DOHH2 (cell line): ENCODE measurements around the gene NRF1.

Source experiments
- H3F3A ChIP-seq: fragments of 200-600 bp; sonication (generic), shearing (Covaris generic); 2 replicates; pipeline ENCODE4 v1.6.0; 2016; ENCODE audit warnings: antibody characterized with exemption, mild to moderate bottlenecking; ENCODE audit not compliant: control insufficient read depth, insufficient read depth
- H3K27ac ChIP-seq: fragments of 200-600 bp; sonication (generic); 2 replicates; pipeline ENCODE4 v1.5.1; 2014; ENCODE audit warnings: low read depth, mild to moderate bottlenecking, low read length, moderate library complexity
- H3K27me3 ChIP-seq: fragments of 200-600 bp; sonication (generic); 2 replicates; pipeline ENCODE4 v1.6.1; 2014; ENCODE audit warnings: mild to moderate bottlenecking, low read length, mixed read lengths; ENCODE audit not compliant: control insufficient read depth
- H3K36me3 ChIP-seq: fragments of 200-600 bp; sonication (generic); 2 replicates; pipeline ENCODE4 v1.6.1; 2014; ENCODE audit warnings: mild to moderate bottlenecking, low read length, moderate library complexity, mixed read lengths; ENCODE audit not compliant: control insufficient read depth
- H3K4me1 ChIP-seq: fragments of 200-600 bp; sonication (generic); 2 replicates; pipeline ENCODE4 v1.6.1; 2014; ENCODE audit warnings: mild to moderate bottlenecking, low read length, mixed read lengths; ENCODE audit not compliant: control insufficient read depth
- H3K4me2 ChIP-seq: fragments of 200-600 bp; sonication (generic); 2 replicates; pipeline ENCODE4 v1.6.0; 2014; ENCODE audit warnings: mild to moderate bottlenecking, low read length, moderate library complexity
- H3K4me3 ChIP-seq: fragments of 200-600 bp; sonication (generic); 2 replicates; pipeline ENCODE4 v1.5.1; 2014; ENCODE audit warnings: mild to moderate bottlenecking, low read length, mixed read lengths
- H3K79me2 ChIP-seq: fragments of 200-600 bp; sonication (generic); 2 replicates; pipeline ENCODE4 v1.6.1; 2014; ENCODE audit warnings: mild to moderate bottlenecking, low read length, mixed read lengths; ENCODE audit not compliant: control insufficient read depth
- H3K9me2 ChIP-seq: fragments of 200-600 bp; sonication (generic); replicated peaks from 2 replicates; pipeline ENCODE4 v1.6.1; 2014; ENCODE audit warnings: mild to moderate bottlenecking, low read length, mixed read lengths; ENCODE audit not compliant: control insufficient read depth
- H3K9me3 ChIP-seq: fragments of 200-600 bp; sonication (generic); 2 replicates; pipeline ENCODE4 v1.6.1; 2014; ENCODE audit warnings: antibody characterized with exemption, low read length, mixed read lengths; ENCODE audit not compliant: control insufficient read depth, insufficient read depth
- H4K20me1 ChIP-seq: fragments of 200-600 bp; sonication (generic); 2 replicates; pipeline ENCODE4 v1.6.0; 2014; ENCODE audit warnings: low read depth, mild to moderate bottlenecking, antibody characterized with exemption, low read length, moderate library complexity; ENCODE audit not compliant: control insufficient read depth, insufficient read depth
- CTCF ChIP-seq: fragments of 200-600 bp; sonication (generic); IDR thresholded peaks from one replicate; pipeline ENCODE4 v1.5.1; 2014; ENCODE audit warnings: antibody characterized with exemption, mild to moderate bottlenecking, low read depth, low read length; ENCODE audit not compliant: poor library complexity, severe bottlenecking
- EZH2phosphoT487 ChIP-seq: fragments of 200-600 bp; sonication (generic); IDR thresholded peaks from 2 replicates; pipeline ENCODE4 v1.6.1; 2017; ENCODE audit warnings: borderline replicate concordance, mild to moderate bottlenecking, antibody characterized with exemption, low read length, moderate library complexity, mixed read lengths

The NRF1 gene

DNA sequence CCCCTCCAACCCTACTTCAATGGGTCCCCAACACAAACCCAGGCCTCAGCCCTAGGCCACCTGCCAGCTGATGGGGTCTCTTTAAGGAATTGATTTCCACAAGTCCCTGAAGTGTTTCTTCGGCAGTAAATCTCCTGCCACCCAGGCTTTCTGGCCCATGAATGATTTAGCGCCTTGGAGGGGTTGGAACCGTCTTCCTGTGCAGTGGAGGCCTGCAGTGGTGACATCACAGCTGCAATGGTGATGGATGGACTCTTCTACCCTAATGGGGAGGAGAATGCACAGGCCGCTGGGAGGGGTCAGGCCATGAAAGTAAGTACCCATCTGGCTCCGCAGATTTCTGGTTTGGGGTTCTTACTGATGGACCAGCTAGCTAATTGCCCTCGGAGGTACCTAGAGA, 177.5 kb downstream of the NRF1 start:
- no peaks in the 10 kb centered on the region for H3K9me3 ChIP-seq
- H3F3A ChIP-seq = peaks cover 2% of the 10 kb centered on the region; the same call in 1 of the 2 replicates
- H3K27ac ChIP-seq = no peak overlapping the region
- H3K4me3 ChIP-seq = no peak overlapping the region
- no peaks in the 10 kb centered on the region for H3K9me2 ChIP-seq
- peaks cover 4% of the 10 kb centered on the region; the same call in 1 of the 2 replicates for H4K20me1 ChIP-seq
- no peaks in the 10 kb centered on the region for H3K79me2 ChIP-seq
- TF ChIP-seq EZH2phosphoT487 = no peak
- TF ChIP-seq CTCF = no peak
- no peak overlapping the region for H3K4me2 ChIP-seq
- peaks cover 17% of the 10 kb centered on the region for H3K4me1 ChIP-seq
- peaks cover 54% of the 10 kb centered on the region for H3K27me3 ChIP-seq
- no peaks in the 10 kb centered on the region for H3K36me3 ChIP-seq

GRCh38 chr7:129789652-129790051, 178.1 kb downstream of the NRF1 start:
- H3K4me1 ChIP-seq = peaks cover 15% of the 10 kb centered on the region
- no peaks in the 10 kb centered on the region for H3K9me3 ChIP-seq
- H3K79me2 ChIP-seq = no peaks in the 10 kb centered on the region
- peaks cover 51% of the 10 kb centered on the region for H3K27me3 ChIP-seq
- H4K20me1 ChIP-seq = peaks cover 3% of the 10 kb centered on the region; the same call in 1 of the 2 replicates
- H3K9me2 ChIP-seq = no peaks in the 10 kb centered on the region
- no peak overlapping the region for H3K27ac ChIP-seq
- H3K36me3 ChIP-seq = no peaks in the 10 kb centered on the region
- peaks cover 2% of the 10 kb centered on the region; the same call in 1 of the 2 replicates for H3F3A ChIP-seq
- no peak overlapping the region for H3K4me3 ChIP-seq
- TF ChIP-seq CTCF (no peak), EZH2phosphoT487 (no peak)
- no peak overlapping the region for H3K4me2 ChIP-seq

GRCh38 chr7:129790136-129790535, 178.6 kb downstream of the NRF1 start:
- Histone ChIP-seq H3K4me1 (peaks cover 10% of the 10 kb centered on the region), H3F3A (peaks cover 2% of the 10 kb centered on the region; the same call in 1 of the 2 replicates), H3K9me2 (no peaks in the 10 kb centered on the region), H3K27me3 (peaks cover 46% of the 10 kb centered on the region), H3K4me2 (no peak overlapping the region), H3K79me2 (no peaks in the 10 kb centered on the region), H3K4me3 (no peak overlapping the region), H3K27ac (no peak overlapping the region), H3K9me3 (no peaks in the 10 kb centered on the region), H3K36me3 (no peaks in the 10 kb centered on the region), H4K20me1 (no peaks in the 10 kb centered on the region)
- TF ChIP-seq EZH2phosphoT487 (no peak), CTCF (no peak)
